ENCODE measurements around the gene APP.
"Not testable (repeated sequence)": the region's sequence is repeated elsewhere in the genome, so short reads cannot be mapped to it uniquely, and the experiment has no call there.

APP gene

DNA sequence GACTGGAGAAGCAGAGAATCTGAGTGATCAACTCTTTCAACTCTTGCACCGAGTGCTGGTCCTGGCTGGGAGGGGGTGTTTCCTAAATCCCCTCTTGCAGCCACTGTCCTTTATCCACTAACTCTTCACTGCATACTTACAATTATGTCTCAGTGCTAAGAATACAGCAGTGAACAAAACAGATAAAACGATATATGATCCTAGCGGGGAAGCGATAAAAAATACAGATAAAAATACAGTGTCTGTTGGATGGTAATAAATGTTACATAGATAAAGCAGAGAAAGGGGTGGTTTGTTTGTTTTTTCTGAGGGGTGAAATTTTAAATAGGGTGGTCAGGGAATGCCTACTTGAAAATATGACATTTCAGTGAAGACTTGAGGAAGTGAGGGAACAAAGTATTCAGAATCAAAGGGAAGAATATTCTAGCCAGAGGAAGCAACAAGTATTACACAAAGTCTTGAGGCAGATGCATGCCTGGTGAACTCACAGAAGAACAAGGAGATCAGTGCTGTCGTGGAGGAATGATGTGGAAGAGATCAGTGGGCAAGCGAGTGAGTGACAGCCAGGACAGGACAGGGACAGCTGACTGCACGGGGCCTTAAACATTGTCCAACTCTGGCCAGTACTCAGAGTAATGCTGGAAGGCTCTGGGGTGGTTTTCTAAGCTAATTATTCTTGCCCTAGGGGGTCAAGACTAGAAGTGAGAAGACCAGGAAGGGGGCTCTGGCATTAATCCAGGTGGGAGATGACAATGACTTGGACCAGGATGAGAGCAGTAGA lies 110.0 kb downstream of the APP start:
- DNase-seq = no peak

GRCh38 chr21:26057477-26058170 lies 112.9 kb downstream of the APP start:
- no peak for DNase-seq

DNA sequence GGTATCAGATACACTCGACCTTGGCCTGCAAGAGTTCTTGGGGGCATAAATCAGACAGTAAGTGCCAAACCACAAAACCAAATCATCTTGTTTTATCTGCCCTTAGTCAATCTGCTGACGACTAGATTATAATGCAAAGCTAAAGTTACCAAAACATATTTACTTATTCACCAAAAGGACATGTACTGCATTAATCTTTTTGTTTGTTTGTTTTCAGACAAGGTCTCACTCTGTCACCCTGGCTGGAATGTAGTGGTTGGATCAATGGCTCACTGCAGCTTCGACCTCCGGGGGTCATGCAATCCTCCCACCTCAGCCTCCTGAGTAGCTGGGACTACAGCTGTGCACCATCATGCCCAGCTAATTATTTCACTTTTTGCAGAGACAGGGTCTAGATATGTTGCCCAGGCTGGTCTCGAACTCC lies 114.7 kb downstream of the APP start:
- DNase-seq = no peak

- no peak for DNase-seq
Observed at GRCh38 chr21:26055010-26055409, 115.6 kb downstream of the APP start.

DNA sequence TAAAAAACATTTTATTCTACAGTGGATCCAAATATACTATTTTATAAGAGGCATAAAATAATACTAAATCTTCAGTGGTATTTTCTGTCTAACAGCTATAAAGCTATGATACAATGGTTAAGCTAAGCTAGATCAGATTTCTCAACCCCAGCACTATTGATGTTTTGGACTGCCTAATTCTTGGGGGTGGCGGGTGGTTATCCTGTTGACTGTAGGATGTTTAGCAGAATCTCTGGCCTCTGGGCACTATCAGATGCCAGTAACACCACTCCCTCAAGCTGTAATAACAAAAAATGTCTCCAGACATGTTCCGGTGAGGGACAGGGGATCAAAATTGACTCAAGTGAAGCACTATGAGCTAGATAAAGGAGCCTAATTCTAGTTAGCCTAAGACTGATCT lies 118.5 kb downstream of the APP start:
- DNase-seq = no peak

DNA sequence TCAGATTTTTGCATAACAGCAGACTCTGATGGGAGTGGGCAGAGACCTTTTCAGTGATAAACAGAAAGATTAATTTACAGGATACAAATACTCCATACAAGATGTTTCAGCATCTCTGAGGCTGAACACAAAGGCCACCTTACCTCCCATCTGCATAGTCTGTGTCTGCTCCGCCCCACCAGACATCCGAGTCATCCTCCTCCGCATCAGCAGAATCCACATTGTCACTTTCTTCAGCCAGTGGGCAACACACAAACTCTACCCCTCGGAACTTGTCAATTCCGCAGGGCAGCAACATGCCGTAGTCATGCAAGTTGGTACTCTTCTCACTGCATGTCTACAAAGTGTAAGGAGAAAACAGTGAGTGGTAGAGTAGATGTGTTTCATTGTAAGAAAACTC lies 119.7 kb downstream of the APP start:
- no peak for DNase-seq

DNA sequence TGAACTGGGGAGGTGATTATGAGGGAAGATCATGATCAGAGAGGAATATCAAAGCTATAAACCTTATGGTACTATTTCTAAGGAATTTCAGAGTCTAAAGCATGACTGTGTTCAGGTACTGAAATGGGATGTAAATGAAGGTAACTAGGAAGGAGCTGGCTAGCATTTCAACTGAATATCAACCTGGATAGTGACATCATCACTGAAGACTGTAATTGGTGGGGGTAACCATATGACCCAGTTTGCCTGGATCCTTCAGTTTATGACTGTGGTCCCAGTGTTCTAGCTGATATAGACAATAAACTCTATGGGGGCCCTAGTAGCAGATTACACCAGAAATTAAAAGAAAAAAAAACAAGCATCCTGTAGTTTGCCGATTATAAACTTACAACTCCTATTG lies 120.8 kb downstream of the APP start:
- DNase-seq = no peak

DNA sequence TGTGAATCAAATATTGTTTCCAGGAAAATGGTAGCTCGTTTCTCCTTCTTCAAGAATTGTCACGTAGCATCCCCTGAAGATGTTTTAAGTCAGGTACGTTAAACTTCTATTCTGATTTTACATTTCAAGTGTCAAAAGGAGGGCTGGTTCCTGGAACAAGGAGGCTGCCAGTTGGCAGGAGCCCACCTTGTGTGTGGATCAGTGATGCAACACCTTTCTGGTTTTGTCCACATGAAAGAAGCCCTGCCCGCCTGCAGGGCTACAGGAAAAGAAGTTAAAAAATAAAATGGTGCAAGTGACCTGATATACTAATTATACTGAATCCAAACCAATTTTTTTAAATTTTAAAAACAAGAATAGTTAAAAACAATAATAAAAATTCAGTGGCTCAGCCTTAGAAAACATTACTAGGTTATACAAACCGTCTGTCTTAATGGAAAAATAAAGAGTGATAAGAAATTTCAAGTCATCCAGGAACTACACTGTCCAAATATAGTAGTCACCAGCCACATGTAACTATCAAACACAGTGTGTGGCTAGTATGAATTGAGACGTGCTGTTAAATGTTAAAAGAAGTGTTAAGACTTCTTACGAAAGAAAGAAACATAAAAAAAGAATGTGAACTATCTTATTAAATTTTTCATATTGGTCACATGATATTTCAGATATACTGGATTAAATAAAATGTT lies 123.1 kb downstream of the APP start:
- DNase-seq = no peak

DNA sequence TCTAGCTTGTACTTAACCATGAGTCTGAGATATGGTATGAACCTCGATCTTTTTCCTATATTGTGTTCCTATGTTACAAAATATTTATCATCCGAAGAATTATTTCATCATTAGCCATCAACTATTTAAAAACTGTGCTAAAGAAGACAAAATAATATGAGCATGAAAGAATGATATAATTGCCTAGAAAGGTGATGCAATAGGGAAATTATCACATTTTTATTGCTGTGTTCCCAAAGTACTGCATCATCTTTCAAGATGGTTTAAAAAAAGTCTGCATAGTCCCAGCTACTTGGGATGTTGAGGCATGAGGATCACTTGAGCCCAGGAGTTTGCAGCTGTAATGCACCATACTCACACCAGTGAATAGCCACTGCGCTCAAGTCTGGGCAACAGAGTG lies 126.7 kb downstream of the APP start:
- no peak for DNase-seq

DNA sequence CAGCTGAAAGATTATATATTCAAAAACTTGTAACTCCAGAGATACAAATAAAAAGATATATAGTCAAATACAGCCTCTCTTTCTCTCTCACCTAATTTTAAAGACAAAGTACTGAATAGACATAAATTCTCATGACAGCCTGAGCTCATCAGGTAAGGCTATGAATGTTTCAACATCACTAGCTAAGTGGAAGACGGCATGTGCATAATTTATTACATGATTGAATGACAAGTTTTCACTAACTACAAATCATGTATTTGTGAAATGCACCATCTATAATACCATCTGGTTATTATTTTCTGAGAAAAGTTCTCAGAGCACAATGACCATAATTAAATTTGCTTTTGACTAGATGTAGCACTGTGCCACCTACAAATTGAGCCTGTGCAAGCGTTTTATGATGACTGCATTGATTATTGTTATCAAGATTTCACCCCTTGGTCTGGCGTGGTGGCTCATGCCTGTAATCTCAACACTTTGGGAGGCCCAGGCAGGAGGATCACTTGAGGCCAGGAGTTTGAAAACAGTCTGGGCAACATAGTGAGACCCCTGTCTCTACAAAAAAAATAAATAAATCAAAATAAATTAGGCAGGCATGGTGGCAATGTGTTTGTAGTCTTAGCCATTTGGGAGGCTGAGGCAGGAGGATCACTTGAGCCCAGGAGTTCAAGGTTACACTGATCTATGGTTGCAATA lies 128.2 kb downstream of the APP start:
- no peak for DNase-seq

GRCh38 chr21:26041431-26042180 lies 129.0 kb downstream of the APP start:
- no peak for DNase-seq

DNA sequence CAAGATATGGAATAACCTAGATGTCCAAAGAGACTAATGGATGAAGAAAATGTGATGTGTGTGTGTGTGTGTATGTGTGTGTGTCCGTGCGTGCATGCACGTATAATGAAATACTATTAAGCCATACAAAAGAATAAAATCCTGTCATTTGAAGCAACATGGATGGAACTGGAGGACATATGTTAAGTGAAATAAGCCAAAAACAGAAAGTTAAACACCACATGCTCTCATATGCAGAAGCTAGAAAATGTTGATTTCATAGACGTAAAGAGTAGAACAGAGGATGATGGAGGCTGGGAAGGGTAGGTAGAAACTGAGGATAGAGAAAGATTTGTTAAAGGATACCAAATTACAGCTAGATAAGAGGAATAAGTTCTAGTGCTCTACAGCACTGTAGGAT lies 133.7 kb downstream of the APP start:
- no peak for DNase-seq

DNA sequence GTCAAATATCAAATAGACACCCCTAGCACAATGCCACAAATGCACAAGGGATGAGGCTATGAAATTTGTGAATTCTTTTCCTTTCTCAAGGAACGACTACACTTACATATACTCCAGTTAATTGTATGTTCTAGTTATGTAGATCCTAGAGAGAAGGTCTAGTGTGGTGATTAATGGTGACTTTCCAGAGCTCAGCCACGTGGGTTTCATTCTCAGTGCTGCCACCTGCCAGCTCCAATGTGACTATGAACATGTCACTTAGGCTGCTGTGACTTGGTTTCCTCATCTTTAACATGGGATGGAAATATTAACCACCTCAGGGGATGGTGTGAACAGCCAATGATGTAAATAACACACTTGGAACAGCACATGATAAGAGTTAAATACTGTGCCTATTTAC lies 138.3 kb downstream of the APP start:
- DNase-seq = no peak

- no peak for DNase-seq
Observed at GRCh38 chr21:26028183-26028582, 142.4 kb downstream of the APP start.

GRCh38 chr21:26027696-26028095 lies 142.9 kb downstream of the APP start:
- DNase-seq = no peak

- DNase-seq = no peak
Observed at GRCh38 chr21:26025536-26026512, 144.7 kb downstream of the APP start.

- DNase-seq = not testable (repeated sequence)
Observed at GRCh38 chr21:26023406-26023805, 147.2 kb downstream of the APP start.

DNA sequence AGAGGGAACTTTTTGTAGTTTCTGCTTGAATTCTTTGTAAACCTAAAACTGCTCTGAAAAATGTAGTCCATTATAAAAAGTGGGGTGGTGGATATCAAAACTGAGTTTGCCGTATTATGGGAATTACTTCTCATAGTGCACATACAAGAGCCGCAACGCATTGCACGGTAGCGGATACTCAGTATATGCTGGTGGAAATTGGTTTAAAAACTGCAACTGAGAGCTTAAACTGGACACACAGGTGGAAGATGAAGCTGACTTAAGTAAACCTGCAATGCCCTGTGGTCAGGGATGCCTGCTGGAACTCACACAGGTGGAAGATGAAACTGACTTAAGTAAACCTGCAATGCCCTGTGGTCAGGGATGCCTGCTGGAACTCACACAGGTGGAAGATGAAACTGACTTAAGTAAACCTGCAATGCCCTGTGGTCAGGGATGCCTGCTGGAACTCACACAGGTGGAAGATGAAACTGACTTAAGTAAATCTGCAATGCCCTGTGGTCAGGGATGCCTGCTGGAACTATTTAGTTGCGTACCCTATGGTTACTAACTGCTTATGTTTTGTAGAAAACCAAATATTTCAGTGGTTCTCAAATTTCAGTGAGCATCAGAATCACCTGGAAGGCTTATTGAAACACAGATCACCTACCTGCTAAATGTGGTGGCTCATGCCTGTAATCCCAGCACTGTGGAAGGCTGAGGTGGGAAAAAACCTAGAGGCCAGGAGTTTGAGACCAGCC lies 147.8 kb downstream of the APP start:
- DNase-seq = not testable (repeated sequence)

GRCh38 chr21:26020510-26020909 lies 150.1 kb downstream of the APP start:
- no peak for DNase-seq

- DNase-seq = no peak
Observed at GRCh38 chr21:26020081-26020480, 150.5 kb downstream of the APP start.

- no peak for DNase-seq
Observed at GRCh38 chr21:26019236-26019635, 151.3 kb downstream of the APP start.

Measured in activated CD4-positive, alpha-beta T cell treated with anti-CD3 and anti-CD28 coated beads for 1 hour (primary cell).